WTC11 (cell line): Measurements from ENCODE around the gene CHI3L1. TPM values are rescaled to one million over a fixed set of nuclear protein-coding genes. Genes with fewer than 3 reads are reported as not detected.
A peak's percentile ranks its signal among the peaks of the same experiment; 100 is the strongest.

ENCODE experiments used
- ATAC-seq: fragments of 200-7000 bp; cut with Tn5 transposase; 2 replicates; pipeline ENCODE4 v1.10.0; 2021; ENCODE audit warnings: mild to moderate bottlenecking, moderate library complexity
- CTCF ChIA-PET: fragments of 300-600 bp; sonication (Branson Sonifier 250); formaldehyde crosslinking; loops from one replicate; lab custom pipeline; 2021; ENCODE audit warnings: antibody characterized with exemption; lab: Charles Lee
- POLR2A ChIA-PET: fragments of 350-600 bp; sonication (Branson Sonifier 250); formaldehyde crosslinking; loops from one replicate; lab custom pipeline; 2021; ENCODE audit warnings: antibody characterized with exemption; lab: Charles Lee
- DNase-seq: peaks from one replicate; pipeline ENCODE4 v3.0.0; 2021; ENCODE audit warnings: low spot score
- H3K27ac Mint-ChIP-seq: 2 replicates; pipeline ENCODE4 v1.8.0; 2021; ENCODE audit warnings: mixed read lengths
- H3K27me3 Mint-ChIP-seq: 2 replicates; pipeline ENCODE4 v1.8.0; 2021; ENCODE audit warnings: low read depth, mild to moderate bottlenecking, moderate library complexity, mixed read lengths
- H3K36me3 Mint-ChIP-seq: 2 replicates; pipeline ENCODE4 v1.8.0; 2021; ENCODE audit warnings: mixed read lengths
- H3K4me1 Mint-ChIP-seq: 2 replicates; pipeline ENCODE4 v1.8.0; 2022; ENCODE audit warnings: mixed read lengths
- H3K4me3 Mint-ChIP-seq: 2 replicates; pipeline ENCODE4 v1.8.0; 2021; ENCODE audit warnings: mild to moderate bottlenecking, moderate library complexity, mixed read lengths
- H3K9me3 Mint-ChIP-seq: 2 replicates; pipeline ENCODE4 v1.8.0; 2021; ENCODE audit warnings: mixed read lengths
- CBFB ChIP-seq: sonication (generic); formaldehyde crosslinking; IDR thresholded peaks from 2 replicates; pipeline ENCODE4 v1.8.1; 2022; ENCODE audit warnings: mild to moderate bottlenecking, low read depth, missing genetic modification reagents
- ESRRA ChIP-seq: sonication (generic); formaldehyde crosslinking; IDR thresholded peaks from 2 replicates; pipeline ENCODE4 v1.8.1; 2022; ENCODE audit warnings: mild to moderate bottlenecking, missing genetic modification reagents, borderline replicate concordance
- FOXJ3 ChIP-seq: sonication (generic); formaldehyde crosslinking; IDR thresholded peaks from 2 replicates; pipeline ENCODE4 v1.9.0; 2021; ENCODE audit warnings: missing genetic modification reagents, mild to moderate bottlenecking, borderline replicate concordance
- GRHL2 ChIP-seq: fragments of 250-450 bp; sonication (Bioruptor Pico); IDR thresholded peaks from 2 replicates; pipeline ENCODE4 v1.8.0; 2022; ENCODE audit warnings: mild to moderate bottlenecking, moderate library complexity; ENCODE audit not compliant: insufficient replicate concordance, severe bottlenecking
- IRF2 ChIP-seq: sonication (generic); formaldehyde crosslinking; IDR thresholded peaks from 2 replicates; pipeline ENCODE4 v1.8.0; 2022; ENCODE audit warnings: low read depth, missing genetic modification reagents, borderline replicate concordance
- MYBL2 ChIP-seq: sonication (generic); formaldehyde crosslinking; IDR thresholded peaks from 2 replicates; pipeline ENCODE4 v1.8.1; 2023; ENCODE audit warnings: mild to moderate bottlenecking, moderate library complexity, missing genetic modification reagents
- RORB ChIP-seq: fragments of 250-450 bp; sonication (Bioruptor Pico); IDR thresholded peaks from 2 replicates; pipeline ENCODE4 v1.9.0; 2021; ENCODE audit warnings: mild to moderate bottlenecking
- SOX15 ChIP-seq: fragments of 250-450 bp; sonication (Bioruptor Pico); IDR thresholded peaks from 2 replicates; pipeline ENCODE4 v1.9.0; 2021; ENCODE audit warnings: mild to moderate bottlenecking
- TP53 ChIP-seq: sonication (generic); formaldehyde crosslinking; IDR thresholded peaks from 2 replicates; pipeline ENCODE4 v1.8.1; 2023; ENCODE audit warnings: mild to moderate bottlenecking, missing genetic modification reagents
- total RNA-seq: library from RNA; stranded (reverse); gene quantifications from 3 replicates; pipeline ENCODE4 v1.2.3, GENCODE V29; 2021
- TF ChIP-seq, protein P1 (sequence below): sonication (generic); formaldehyde crosslinking; IDR thresholded peaks from 2 replicates; pipeline ENCODE4 v1.8.1; 2023; ENCODE audit warnings: mild to moderate bottlenecking, missing genetic modification reagents, borderline replicate concordance
- TF ChIP-seq, protein P2 (sequence below): sonication (generic); formaldehyde crosslinking; IDR thresholded peaks from 2 replicates; pipeline ENCODE4 v1.8.1; 2022; ENCODE audit warnings: mild to moderate bottlenecking, missing genetic modification reagents, moderate library complexity, borderline replicate concordance
- TF ChIP-seq, protein P3 (sequence below): sonication (generic); formaldehyde crosslinking; IDR thresholded peaks from 2 replicates; pipeline ENCODE4 v1.8.0; 2022; ENCODE audit warnings: mild to moderate bottlenecking, missing genetic modification reagents
- TF ChIP-seq, protein P4 (sequence below): fragments of 250-450 bp; sonication (Bioruptor Pico); IDR thresholded peaks from 2 replicates; pipeline ENCODE4 v1.8.0; 2021; ENCODE audit warnings: mild to moderate bottlenecking

The CHI3L1 gene
- total RNA-seq, 1 experiment from 2014 or later = 0.24 TPM

DNA sequence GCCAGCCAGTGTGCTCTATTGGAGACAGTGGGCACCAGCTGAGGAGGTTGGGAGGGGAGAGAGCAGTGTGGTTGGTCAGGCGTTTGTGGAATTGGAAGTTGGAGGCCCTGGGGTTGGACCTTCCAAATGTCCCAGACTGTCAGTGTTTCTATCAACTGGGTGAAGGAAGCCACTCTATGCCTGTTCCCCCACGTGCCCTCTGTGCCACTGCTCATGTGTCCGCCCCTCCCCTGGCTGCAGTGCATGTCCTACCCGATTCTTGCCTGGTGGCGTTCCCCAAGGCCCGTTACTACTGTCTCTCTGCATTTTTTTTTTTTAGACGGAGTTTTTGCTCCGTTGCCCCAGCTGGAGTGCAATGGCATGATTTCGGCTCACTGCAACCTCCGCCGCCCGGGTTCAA lies 37.9 kb downstream of the CHI3L1 start (continued):
- TF ChIP-seq, protein P1, sequence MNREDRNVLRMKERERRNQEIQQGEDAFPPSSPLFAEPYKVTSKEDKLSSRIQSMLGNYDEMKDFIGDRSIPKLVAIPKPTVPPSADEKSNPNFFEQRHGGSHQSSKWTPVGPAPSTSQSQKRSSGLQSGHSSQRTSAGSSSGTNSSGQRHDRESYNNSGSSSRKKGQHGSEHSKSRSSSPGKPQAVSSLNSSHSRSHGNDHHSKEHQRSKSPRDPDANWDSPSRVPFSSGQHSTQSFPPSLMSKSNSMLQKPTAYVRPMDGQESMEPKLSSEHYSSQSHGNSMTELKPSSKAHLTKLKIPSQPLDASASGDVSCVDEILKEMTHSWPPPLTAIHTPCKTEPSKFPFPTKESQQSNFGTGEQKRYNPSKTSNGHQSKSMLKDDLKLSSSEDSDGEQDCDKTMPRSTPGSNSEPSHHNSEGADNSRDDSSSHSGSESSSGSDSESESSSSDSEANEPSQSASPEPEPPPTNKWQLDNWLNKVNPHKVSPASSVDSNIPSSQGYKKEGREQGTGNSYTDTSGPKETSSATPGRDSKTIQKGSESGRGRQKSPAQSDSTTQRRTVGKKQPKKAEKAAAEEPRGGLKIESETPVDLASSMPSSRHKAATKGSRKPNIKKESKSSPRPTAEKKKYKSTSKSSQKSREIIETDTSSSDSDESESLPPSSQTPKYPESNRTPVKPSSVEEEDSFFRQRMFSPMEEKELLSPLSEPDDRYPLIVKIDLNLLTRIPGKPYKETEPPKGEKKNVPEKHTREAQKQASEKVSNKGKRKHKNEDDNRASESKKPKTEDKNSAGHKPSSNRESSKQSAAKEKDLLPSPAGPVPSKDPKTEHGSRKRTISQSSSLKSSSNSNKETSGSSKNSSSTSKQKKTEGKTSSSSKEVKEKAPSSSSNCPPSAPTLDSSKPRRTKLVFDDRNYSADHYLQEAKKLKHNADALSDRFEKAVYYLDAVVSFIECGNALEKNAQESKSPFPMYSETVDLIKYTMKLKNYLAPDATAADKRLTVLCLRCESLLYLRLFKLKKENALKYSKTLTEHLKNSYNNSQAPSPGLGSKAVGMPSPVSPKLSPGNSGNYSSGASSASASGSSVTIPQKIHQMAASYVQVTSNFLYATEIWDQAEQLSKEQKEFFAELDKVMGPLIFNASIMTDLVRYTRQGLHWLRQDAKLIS (CRISPR knock-in tag) = no peak
- TF ChIP-seq GRHL2 (CRISPR knock-in tag) = no peak
- no peak for TF ChIP-seq SOX15 (CRISPR knock-in tag)
- no peak for TF ChIP-seq CBFB
- TF ChIP-seq IRF2 (CRISPR knock-in tag) = no peak
- TF ChIP-seq, protein P2, sequence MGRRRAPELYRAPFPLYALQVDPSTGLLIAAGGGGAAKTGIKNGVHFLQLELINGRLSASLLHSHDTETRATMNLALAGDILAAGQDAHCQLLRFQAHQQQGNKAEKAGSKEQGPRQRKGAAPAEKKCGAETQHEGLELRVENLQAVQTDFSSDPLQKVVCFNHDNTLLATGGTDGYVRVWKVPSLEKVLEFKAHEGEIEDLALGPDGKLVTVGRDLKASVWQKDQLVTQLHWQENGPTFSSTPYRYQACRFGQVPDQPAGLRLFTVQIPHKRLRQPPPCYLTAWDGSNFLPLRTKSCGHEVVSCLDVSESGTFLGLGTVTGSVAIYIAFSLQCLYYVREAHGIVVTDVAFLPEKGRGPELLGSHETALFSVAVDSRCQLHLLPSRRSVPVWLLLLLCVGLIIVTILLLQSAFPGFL (CRISPR knock-in tag) = no peak
- no peak for TF ChIP-seq RORB (CRISPR knock-in tag)
- no peak for TF ChIP-seq TP53 (CRISPR knock-in tag)
- TF ChIP-seq MYBL2 = no peak

DNA sequence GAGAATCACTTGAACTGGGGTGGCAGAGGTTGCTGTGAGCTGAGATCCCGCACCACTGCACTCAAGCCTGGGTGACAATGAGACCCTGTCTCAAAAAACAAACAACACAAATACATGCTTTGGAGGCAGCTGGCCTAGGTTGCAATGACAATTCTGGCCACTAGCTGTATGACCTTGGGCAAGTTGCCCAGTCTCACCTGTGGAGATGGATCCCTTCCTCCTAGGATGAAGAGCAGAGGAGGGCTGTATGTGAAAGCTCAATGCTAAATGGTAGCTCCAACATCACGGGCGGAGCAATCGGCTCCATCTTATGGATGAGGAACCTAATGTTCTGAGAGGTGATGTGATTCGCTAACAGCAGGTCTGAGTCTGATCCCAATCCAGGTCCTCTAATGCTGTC lies 38.4 kb downstream of the CHI3L1 start:
- TF ChIP-seq, protein P1 (CRISPR knock-in tag) = no peak
- TF ChIP-seq FOXJ3 = no peak
- TF ChIP-seq, protein P3, sequence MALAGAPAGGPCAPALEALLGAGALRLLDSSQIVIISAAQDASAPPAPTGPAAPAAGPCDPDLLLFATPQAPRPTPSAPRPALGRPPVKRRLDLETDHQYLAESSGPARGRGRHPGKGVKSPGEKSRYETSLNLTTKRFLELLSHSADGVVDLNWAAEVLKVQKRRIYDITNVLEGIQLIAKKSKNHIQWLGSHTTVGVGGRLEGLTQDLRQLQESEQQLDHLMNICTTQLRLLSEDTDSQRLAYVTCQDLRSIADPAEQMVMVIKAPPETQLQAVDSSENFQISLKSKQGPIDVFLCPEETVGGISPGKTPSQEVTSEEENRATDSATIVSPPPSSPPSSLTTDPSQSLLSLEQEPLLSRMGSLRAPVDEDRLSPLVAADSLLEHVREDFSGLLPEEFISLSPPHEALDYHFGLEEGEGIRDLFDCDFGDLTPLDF (CRISPR knock-in tag) = no peak
- TF ChIP-seq, protein P4, sequence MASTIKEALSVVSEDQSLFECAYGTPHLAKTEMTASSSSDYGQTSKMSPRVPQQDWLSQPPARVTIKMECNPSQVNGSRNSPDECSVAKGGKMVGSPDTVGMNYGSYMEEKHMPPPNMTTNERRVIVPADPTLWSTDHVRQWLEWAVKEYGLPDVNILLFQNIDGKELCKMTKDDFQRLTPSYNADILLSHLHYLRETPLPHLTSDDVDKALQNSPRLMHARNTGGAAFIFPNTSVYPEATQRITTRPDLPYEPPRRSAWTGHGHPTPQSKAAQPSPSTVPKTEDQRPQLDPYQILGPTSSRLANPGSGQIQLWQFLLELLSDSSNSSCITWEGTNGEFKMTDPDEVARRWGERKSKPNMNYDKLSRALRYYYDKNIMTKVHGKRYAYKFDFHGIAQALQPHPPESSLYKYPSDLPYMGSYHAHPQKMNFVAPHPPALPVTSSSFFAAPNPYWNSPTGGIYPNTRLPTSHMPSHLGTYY (CRISPR knock-in tag) = no peak
- TF ChIP-seq ESRRA = peak; percentile 77; the same call in 1 of the 2 replicates
- CTCF ChIA-PET = interaction anchor here (0.6 to 12.2 kb wide), 22 partner anchors 9 to 901 kb away, joined by 3 to 184 read pairs (median 6); partner anchors contain the start of genes ADORA1, CHI3L1 and MYBPH
- Mint-ChIP-seq H3K4me3 (no peak overlapping the region), H3K9me3 (peaks cover 4% of the 10 kb centered on the region), H3K4me1 (peaks cover 87% of the 10 kb centered on the region), H3K36me3 (peaks cover 4% of the 10 kb centered on the region), H3K27me3 (no peaks in the 10 kb centered on the region), H3K27ac (no peak overlapping the region)
- ATAC-seq = peak; percentile 50
- POLR2A ChIA-PET = interaction anchor here (0.9 to 1.3 kb wide), 2 partner anchors 14 to 20 kb away, joined by 3 read pairs; no protein-coding TSS in a partner anchor
- DNase-seq = peak; percentile 44
